WTC11 (cell line): ENCODE results near the gene ATP6V0B. TPM values are rescaled to one million over a fixed set of nuclear protein-coding genes. Genes with fewer than 3 reads are reported as not detected.
A peak's percentile ranks its signal among the peaks of the same experiment; 100 is the strongest.

Experiments used
- ATAC-seq: fragments of 200-7000 bp; cut with Tn5 transposase; 2 replicates; pipeline ENCODE4 v1.10.0; 2021; ENCODE audit warnings: mild to moderate bottlenecking, moderate library complexity
- CTCF ChIA-PET: fragments of 300-600 bp; sonication (Branson Sonifier 250); formaldehyde crosslinking; loops from one replicate; lab custom pipeline; 2021; ENCODE audit warnings: antibody characterized with exemption; lab: Charles Lee
- POLR2A ChIA-PET: fragments of 350-600 bp; sonication (Branson Sonifier 250); formaldehyde crosslinking; loops from one replicate; lab custom pipeline; 2021; ENCODE audit warnings: antibody characterized with exemption; lab: Charles Lee
- DNase-seq: peaks from one replicate; pipeline ENCODE4 v3.0.0; 2021; ENCODE audit warnings: low spot score
- H3K27ac Mint-ChIP-seq: 2 replicates; pipeline ENCODE4 v1.8.0; 2021; ENCODE audit warnings: mixed read lengths
- H3K27me3 Mint-ChIP-seq: 2 replicates; pipeline ENCODE4 v1.8.0; 2021; ENCODE audit warnings: low read depth, mild to moderate bottlenecking, moderate library complexity, mixed read lengths
- H3K36me3 Mint-ChIP-seq: 2 replicates; pipeline ENCODE4 v1.8.0; 2021; ENCODE audit warnings: mixed read lengths
- H3K4me1 Mint-ChIP-seq: 2 replicates; pipeline ENCODE4 v1.8.0; 2022; ENCODE audit warnings: mixed read lengths
- H3K4me3 Mint-ChIP-seq: 2 replicates; pipeline ENCODE4 v1.8.0; 2021; ENCODE audit warnings: mild to moderate bottlenecking, moderate library complexity, mixed read lengths
- H3K9me3 Mint-ChIP-seq: 2 replicates; pipeline ENCODE4 v1.8.0; 2021; ENCODE audit warnings: mixed read lengths
- ATF2 ChIP-seq: sonication (generic); formaldehyde crosslinking; IDR thresholded peaks from 2 replicates; pipeline ENCODE4 v1.8.1; 2022; ENCODE audit warnings: low read depth, missing genetic modification reagents, borderline replicate concordance
- E2F4 ChIP-seq: sonication (generic); formaldehyde crosslinking; IDR thresholded peaks from 2 replicates; pipeline ENCODE4 v1.8.1; 2022; ENCODE audit warnings: low read depth, mild to moderate bottlenecking, moderate library complexity, missing genetic modification reagents, borderline replicate concordance
- FOXK1 ChIP-seq: sonication (generic); formaldehyde crosslinking; IDR thresholded peaks from 2 replicates; pipeline ENCODE4 v1.8.0; 2022; ENCODE audit warnings: mild to moderate bottlenecking, moderate library complexity, missing genetic modification reagents
- FOXP1 ChIP-seq: sonication (generic); formaldehyde crosslinking; IDR thresholded peaks from 2 replicates; pipeline ENCODE4 v1.8.0; 2022; ENCODE audit warnings: missing genetic modification reagents, mild to moderate bottlenecking, moderate library complexity, borderline replicate concordance
- MYBL2 ChIP-seq: sonication (generic); formaldehyde crosslinking; IDR thresholded peaks from 2 replicates; pipeline ENCODE4 v1.8.1; 2023; ENCODE audit warnings: mild to moderate bottlenecking, moderate library complexity, missing genetic modification reagents
- PRRX2 ChIP-seq: fragments of 250-450 bp; sonication (Bioruptor Pico); IDR thresholded peaks from 2 replicates; pipeline ENCODE4 v1.8.0; 2021; ENCODE audit warnings: mild to moderate bottlenecking
- RORB ChIP-seq: fragments of 250-450 bp; sonication (Bioruptor Pico); IDR thresholded peaks from 2 replicates; pipeline ENCODE4 v1.9.0; 2021; ENCODE audit warnings: mild to moderate bottlenecking
- SMAD4 ChIP-seq: sonication (generic); formaldehyde crosslinking; IDR thresholded peaks from 2 replicates; pipeline ENCODE4 v1.8.0; 2022; ENCODE audit warnings: mild to moderate bottlenecking, missing genetic modification reagents
- TEAD1 ChIP-seq: sonication (generic); formaldehyde crosslinking; IDR thresholded peaks from 2 replicates; pipeline ENCODE4 v1.8.0; 2022; ENCODE audit warnings: mild to moderate bottlenecking, missing genetic modification reagents
- TEAD4 ChIP-seq: sonication (generic); formaldehyde crosslinking; IDR thresholded peaks from 2 replicates; pipeline ENCODE4 v1.8.0; 2022; ENCODE audit warnings: mild to moderate bottlenecking, missing genetic modification reagents
- ZBTB21 ChIP-seq: sonication (generic); formaldehyde crosslinking; IDR thresholded peaks from 2 replicates; pipeline ENCODE4 v1.8.1; 2023; ENCODE audit warnings: mild to moderate bottlenecking, missing genetic modification reagents, borderline replicate concordance
- ZNF423 ChIP-seq: fragments of 250-450 bp; sonication (Bioruptor Pico); IDR thresholded peaks from 2 replicates; pipeline ENCODE4 v2.1.2; 2022; ENCODE audit warnings: mild to moderate bottlenecking, moderate library complexity
- ZSCAN18 ChIP-seq: fragments of 250-450 bp; sonication (Bioruptor Pico); IDR thresholded peaks from 2 replicates; pipeline ENCODE4 v2.1.2; 2022; ENCODE audit warnings: mild to moderate bottlenecking, moderate library complexity
- total RNA-seq: library from RNA; stranded (reverse); gene quantifications from 3 replicates; pipeline ENCODE4 v1.2.3, GENCODE V29; 2021
- TF ChIP-seq, protein P1 (sequence below): sonication (generic); formaldehyde crosslinking; IDR thresholded peaks from 2 replicates; pipeline ENCODE4 v1.8.0; 2022; ENCODE audit warnings: missing genetic modification reagents
- TF ChIP-seq, protein P2 (sequence below): sonication (generic); formaldehyde crosslinking; IDR thresholded peaks from 2 replicates; pipeline ENCODE4 v1.8.0; 2023; ENCODE audit warnings: missing genetic modification reagents
- TF ChIP-seq, protein P3 (sequence below): fragments of 250-450 bp; sonication (Bioruptor Pico); IDR thresholded peaks from 2 replicates; pipeline ENCODE4 v1.9.0; 2021; ENCODE audit warnings: mild to moderate bottlenecking

ATP6V0B gene
- total RNA-seq, 1 experiment from 2014 or later, result 110 TPM

DNA sequence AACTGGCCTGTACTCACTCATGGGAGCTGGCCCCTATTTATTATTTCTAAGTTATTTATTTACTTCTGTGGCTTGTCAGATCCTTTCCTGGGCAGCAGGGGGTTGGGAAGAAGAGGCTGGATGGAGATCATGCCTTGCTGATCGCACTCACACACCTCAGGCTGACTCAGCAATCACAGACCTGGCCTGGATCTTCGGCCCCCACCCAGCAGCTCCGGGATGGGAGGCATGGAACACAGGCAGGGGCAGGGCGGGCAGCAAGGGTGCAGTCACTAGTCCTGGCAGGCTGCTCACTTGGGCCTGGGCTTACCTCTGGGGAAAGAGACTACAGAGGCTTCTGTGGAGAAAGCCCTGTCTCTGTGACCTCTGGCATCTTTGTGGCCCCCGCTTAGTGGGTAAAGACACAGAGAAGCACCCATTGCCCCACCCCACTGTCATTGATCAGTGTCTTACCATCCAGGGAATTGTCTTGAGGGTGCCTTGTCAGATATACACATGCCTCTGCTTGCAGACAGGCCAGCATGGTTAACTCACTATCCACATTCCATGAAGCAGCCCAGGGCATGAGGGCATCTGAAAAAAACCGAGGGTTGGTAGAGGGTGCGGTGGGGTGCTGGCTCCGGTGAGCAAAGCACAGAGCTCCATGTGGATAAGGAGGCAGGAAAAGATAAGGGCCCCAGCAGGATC is 37.4 kb upstream of the ATP6V0B start:
- ATAC-seq (no peak), DNase-seq (no peak)
- POLR2A ChIA-PET, result interaction anchor here (0.9 to 1.5 kb wide), 2 partner anchors 25 to 287 kb away, joined by 3 to 4 read pairs; partner anchors contain the start of gene KDM4A
- CTCF ChIA-PET, result interaction anchor here (0.9 to 11.9 kb wide), 10 partner anchors 10 to 232 kb away, joined by 3 to 992 read pairs (median 8); partner anchors contain the start of genes ATP6V0B, IPO13 and ST3GAL3
- Mint-ChIP-seq H3K9me3 (no peaks in the 10 kb centered on the region), H3K4me1 (peaks cover 57% of the 10 kb centered on the region), H3K36me3 (no peaks in the 10 kb centered on the region), H3K27me3 (peaks cover 8% of the 10 kb centered on the region), H3K4me3 (peak overlapping the region; percentile 78), H3K27ac (no peak overlapping the region)
- TF ChIP-seq, protein P1, sequence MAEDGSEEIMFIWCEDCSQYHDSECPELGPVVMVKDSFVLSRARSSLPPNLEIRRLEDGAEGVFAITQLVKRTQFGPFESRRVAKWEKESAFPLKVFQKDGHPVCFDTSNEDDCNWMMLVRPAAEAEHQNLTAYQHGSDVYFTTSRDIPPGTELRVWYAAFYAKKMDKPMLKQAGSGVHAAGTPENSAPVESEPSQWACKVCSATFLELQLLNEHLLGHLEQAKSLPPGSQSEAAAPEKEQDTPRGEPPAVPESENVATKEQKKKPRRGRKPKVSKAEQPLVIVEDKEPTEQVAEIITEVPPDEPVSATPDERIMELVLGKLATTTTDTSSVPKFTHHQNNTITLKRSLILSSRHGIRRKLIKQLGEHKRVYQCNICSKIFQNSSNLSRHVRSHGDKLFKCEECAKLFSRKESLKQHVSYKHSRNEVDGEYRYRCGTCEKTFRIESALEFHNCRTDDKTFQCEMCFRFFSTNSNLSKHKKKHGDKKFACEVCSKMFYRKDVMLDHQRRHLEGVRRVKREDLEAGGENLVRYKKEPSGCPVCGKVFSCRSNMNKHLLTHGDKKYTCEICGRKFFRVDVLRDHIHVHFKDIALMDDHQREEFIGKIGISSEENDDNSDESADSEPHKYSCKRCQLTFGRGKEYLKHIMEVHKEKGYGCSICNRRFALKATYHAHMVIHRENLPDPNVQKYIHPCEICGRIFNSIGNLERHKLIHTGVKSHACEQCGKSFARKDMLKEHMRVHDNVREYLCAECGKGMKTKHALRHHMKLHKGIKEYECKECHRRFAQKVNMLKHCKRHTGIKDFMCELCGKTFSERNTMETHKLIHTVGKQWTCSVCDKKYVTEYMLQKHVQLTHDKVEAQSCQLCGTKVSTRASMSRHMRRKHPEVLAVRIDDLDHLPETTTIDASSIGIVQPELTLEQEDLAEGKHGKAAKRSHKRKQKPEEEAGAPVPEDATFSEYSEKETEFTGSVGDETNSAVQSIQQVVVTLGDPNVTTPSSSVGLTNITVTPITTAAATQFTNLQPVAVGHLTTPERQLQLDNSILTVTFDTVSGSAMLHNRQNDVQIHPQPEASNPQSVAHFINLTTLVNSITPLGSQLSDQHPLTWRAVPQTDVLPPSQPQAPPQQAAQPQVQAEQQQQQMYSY, result no peak
- TF ChIP-seq FOXK1, result no peak
- no peak for TF ChIP-seq ZBTB21 (CRISPR knock-in tag)
- TF ChIP-seq ATF2 (CRISPR knock-in tag), result no peak
- TF ChIP-seq TEAD4 (CRISPR knock-in tag), result no peak
- TF ChIP-seq SMAD4 (CRISPR knock-in tag), result no peak
- TF ChIP-seq, protein P2, sequence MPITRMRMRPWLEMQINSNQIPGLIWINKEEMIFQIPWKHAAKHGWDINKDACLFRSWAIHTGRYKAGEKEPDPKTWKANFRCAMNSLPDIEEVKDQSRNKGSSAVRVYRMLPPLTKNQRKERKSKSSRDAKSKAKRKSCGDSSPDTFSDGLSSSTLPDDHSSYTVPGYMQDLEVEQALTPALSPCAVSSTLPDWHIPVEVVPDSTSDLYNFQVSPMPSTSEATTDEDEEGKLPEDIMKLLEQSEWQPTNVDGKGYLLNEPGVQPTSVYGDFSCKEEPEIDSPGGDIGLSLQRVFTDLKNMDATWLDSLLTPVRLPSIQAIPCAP (CRISPR knock-in tag), result no peak
- no peak for TF ChIP-seq E2F4 (CRISPR knock-in tag)
- TF ChIP-seq RORB, result no peak

DNA sequence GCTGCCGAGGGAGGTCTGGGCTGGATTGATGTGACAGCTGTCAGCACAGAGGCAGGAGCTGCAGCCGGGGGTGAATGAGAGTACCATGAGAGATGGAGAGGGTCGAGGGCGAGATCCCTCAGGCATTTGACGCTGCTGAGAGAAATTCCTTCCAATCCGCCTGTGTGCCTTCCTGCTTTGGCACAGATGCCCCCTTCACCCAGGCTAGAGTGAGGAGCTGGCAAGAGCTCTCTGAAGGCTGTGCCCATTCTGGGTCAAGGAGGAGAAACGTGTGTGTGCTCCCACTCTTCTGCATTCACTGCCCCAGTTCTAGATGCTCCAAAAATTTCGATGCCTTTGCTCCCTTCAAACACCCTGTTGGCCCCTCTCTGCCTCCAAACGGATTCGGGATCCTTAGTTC is 36.4 kb upstream of the ATP6V0B start:
- H3K4me3 Mint-ChIP-seq, result no peak overlapping the region
- ChIA-PET POLR2A (no interaction called here), CTCF (interaction anchor here (0.8 to 11.9 kb wide), 4 partner anchors 36 to 172 kb away, joined by 3 to 992 read pairs (median 3); partner anchors contain the start of gene ATP6V0B)
- ATAC-seq (no peak), DNase-seq (no peak)
- H3K36me3 Mint-ChIP-seq, result no peaks in the 10 kb centered on the region
- no peak overlapping the region; the same call in 1 of the 2 replicates for H3K27ac Mint-ChIP-seq
- no peaks in the 10 kb centered on the region; the same call in 1 of the 2 replicates for H3K27me3 Mint-ChIP-seq
- H3K9me3 Mint-ChIP-seq, result no peaks in the 10 kb centered on the region
- peaks cover 58% of the 10 kb centered on the region for H3K4me1 Mint-ChIP-seq
- TF ChIP-seq, protein P3, sequence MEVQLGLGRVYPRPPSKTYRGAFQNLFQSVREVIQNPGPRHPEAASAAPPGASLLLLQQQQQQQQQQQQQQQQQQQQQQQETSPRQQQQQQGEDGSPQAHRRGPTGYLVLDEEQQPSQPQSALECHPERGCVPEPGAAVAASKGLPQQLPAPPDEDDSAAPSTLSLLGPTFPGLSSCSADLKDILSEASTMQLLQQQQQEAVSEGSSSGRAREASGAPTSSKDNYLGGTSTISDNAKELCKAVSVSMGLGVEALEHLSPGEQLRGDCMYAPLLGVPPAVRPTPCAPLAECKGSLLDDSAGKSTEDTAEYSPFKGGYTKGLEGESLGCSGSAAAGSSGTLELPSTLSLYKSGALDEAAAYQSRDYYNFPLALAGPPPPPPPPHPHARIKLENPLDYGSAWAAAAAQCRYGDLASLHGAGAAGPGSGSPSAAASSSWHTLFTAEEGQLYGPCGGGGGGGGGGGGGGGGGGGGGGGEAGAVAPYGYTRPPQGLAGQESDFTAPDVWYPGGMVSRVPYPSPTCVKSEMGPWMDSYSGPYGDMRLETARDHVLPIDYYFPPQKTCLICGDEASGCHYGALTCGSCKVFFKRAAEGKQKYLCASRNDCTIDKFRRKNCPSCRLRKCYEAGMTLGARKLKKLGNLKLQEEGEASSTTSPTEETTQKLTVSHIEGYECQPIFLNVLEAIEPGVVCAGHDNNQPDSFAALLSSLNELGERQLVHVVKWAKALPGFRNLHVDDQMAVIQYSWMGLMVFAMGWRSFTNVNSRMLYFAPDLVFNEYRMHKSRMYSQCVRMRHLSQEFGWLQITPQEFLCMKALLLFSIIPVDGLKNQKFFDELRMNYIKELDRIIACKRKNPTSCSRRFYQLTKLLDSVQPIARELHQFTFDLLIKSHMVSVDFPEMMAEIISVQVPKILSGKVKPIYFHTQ (CRISPR knock-in tag), result no peak
- TF ChIP-seq FOXP1 (CRISPR knock-in tag) (no peak), TEAD1 (no peak), MYBL2 (CRISPR knock-in tag) (no peak), PRRX2 (no peak), ZNF423 (CRISPR knock-in tag) (no peak), E2F4 (CRISPR knock-in tag) (no peak), ZSCAN18 (CRISPR knock-in tag) (no peak)
- TF ChIP-seq, protein P2 (CRISPR knock-in tag), result no peak
